ENCODE measurements around the gene TCEA2. TPM values are rescaled to one million over a fixed set of nuclear protein-coding genes. Genes with fewer than 3 reads are reported as not detected.

Gene TCEA2
- total RNA-seq, 3 donors from 2014 or later = 4.1 to 46.1 (median 9.5) TPM

- TF ChIP-seq CTCF (IDR thresholded peaks at IDR 0.05) = peak; percentile 80
- peak; percentile 81 to 88 (median 83) for DNase-seq
- Histone ChIP-seq H3K36me3 (ENCODE audit: low read depth) (no peaks in the 10 kb centered on the region), H3K4me3 (no peak overlapping the region), H3K9me3 (no peaks in the 10 kb centered on the region), H3K4me1 (ENCODE audit: low read depth) (peaks cover 4% of the 10 kb centered on the region)
- peak; percentile 79 for ATAC-seq
- intact Hi-C loops (cut with DNase I, micrococcal nuclease) = no loop called here
Observed at GRCh38 chr20:64057628-64058498, 5.1 kb upstream of the TCEA2 start.

DNA sequence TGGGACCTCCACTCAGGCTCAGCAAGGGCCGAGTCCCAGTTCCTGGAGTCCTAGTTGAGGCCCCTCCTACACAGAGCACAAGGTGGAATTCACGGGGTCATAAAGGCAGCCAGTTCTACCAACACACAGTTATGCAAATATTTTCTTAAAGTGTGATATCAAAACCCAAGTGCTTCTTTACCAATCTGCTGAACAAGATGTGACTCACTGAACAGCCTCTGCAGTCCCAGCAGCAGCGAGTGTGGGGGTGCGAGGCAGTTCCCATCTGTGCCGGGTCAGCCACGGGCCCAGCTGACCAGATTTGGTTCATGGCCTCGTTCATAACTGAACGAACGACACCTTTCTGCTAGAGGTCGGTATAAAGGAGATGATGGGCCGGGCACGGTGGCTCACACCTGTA, 4.5 kb upstream of the TCEA2 start:
- Histone ChIP-seq H3K4me1 (ENCODE audit: low read depth) (peaks cover 4% of the 10 kb centered on the region), H3K4me3 (no peak overlapping the region), H3K36me3 (ENCODE audit: low read depth) (no peaks in the 10 kb centered on the region), H3K9me3 (no peaks in the 10 kb centered on the region)
- no peak for ATAC-seq
- TF ChIP-seq CTCF (IDR thresholded peaks at IDR 0.05) = no peak
- no peak for DNase-seq
- intact Hi-C loops (cut with DNase I, micrococcal nuclease) = no loop called here

- DNase-seq (no peak), ATAC-seq (no peak)
- intact Hi-C loops (cut with DNase I, micrococcal nuclease) = no loop called here
- no peak for TF ChIP-seq CTCF (IDR thresholded peaks at IDR 0.05)
- H3K36me3 ChIP-seq (ENCODE audit: low read depth) = no peaks in the 10 kb centered on the region
- no peaks in the 10 kb centered on the region for H3K9me3 ChIP-seq
- H3K4me3 ChIP-seq = no peak overlapping the region
- H3K4me1 ChIP-seq (ENCODE audit: low read depth) = peaks cover 4% of the 10 kb centered on the region
Observed at GRCh38 chr20:64062276-64062595, 762 bp upstream of the TCEA2 start.

DNA sequence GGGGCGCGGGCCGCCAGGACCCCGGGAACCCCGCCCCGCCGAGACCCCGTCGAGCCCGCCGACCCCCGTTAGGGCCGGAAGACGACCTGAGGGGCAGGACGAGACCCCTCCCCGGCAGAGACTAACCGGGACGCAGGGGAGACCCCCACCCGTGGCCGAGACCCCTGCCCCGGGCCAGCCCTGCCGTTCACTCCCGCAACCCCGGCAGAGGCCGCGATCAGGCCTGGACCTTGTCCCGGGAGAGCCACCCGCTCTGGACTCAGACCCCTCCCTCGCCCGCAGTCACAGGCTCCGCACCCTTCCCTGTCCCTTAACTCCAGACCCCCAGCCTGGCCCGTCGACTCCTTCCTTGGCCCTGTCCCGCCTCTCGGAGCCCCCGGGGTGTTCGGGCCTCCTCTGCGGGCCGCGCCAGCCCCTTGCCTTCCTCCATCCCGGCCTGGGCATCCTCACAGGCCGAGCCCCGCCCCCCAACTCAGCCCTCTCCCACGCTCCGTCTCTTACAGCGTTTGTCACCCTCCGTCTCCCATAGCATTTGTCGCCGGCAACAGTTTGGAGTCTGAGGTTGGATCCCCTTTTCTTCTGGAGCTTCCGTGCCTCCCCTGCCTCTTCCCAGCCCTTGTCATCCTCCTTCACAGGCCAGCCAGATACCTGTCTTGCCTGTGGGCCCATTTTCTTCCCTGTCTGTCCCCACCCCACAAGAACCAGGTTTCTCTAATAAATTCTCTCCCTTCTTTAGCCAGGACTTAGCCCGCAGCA, 569 bp downstream of the TCEA2 start:
- intact Hi-C loops (cut with DNase I, micrococcal nuclease) = no loop called here
- peaks cover 4% of the 10 kb centered on the region for H3K4me1 ChIP-seq (ENCODE audit: low read depth)
- peak overlapping the region; percentile 42 for H3K4me3 ChIP-seq
- ATAC-seq (no peak), DNase-seq (no peak)
- no peak for TF ChIP-seq CTCF (IDR thresholded peaks at IDR 0.05)
- no peaks in the 10 kb centered on the region for H3K36me3 ChIP-seq (ENCODE audit: low read depth)
- no peaks in the 10 kb centered on the region for H3K9me3 ChIP-seq

- TF ChIP-seq CTCF (IDR thresholded peaks at IDR 0.05) = no peak
- H3K4me1 ChIP-seq (ENCODE audit: low read depth) = peaks cover 4% of the 10 kb centered on the region
- no peaks in the 10 kb centered on the region for H3K9me3 ChIP-seq
- no peaks in the 10 kb centered on the region for H3K36me3 ChIP-seq (ENCODE audit: low read depth)
- intact Hi-C loops (cut with DNase I, micrococcal nuclease) = no loop called here
- DNase-seq (no peak), ATAC-seq (no peak)
- no peak overlapping the region for H3K4me3 ChIP-seq
Observed at GRCh38 chr20:64064145-64064698, 1.2 kb downstream of the TCEA2 start.
